ENCODE results near the gene LAMTOR1.

DNA sequence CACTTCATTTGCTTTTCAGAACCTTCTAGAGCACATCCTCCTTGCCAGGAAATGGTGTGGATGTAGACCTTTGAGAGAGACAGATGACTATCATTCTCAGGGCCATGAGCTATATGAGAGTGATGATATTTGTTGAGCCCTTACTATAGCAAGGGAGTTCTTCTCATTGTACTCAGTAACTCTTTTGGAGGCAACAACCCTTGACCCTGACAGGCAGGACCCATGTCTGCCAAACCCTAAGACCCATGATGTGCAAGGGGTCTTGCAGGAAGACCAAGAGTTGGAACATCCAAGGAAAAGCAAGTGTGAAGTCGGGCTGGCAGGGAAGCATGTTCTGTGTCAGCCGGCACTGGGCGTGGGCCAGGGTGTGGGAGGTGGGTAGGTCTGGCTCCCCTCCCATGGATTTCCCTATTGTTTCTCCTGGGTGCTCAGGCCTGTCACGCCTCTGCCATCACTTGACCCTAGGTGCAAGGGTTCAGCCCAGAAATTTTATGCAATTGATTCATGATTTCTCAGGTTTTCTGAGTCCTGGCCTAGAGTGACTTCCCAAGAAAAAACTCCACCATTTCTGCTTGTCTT lies 33.7 kb upstream of the LAMTOR1 start:
- TF ChIP-seq CTCF (conservative IDR thresholded peaks at IDR 0.05; ENCODE audit: low read depth, low read length) (no peak), EZH2 (IDR thresholded peaks at IDR 0.05; ENCODE audit: borderline replicate concordance, low read depth, low read length, poor library complexity, severe bottlenecking) (no peak)
